Gastrocnemius medialis (tissue), 4 donors: ENCODE results near the gene CAND1. TPM values are rescaled to one million over a fixed set of nuclear protein-coding genes. Genes with fewer than 3 reads are reported as not detected.

Experiments used
- ATAC-seq, 2 donors: fragments of 150-250 bp; one replicate each; pipeline ENCODE4 v1.9.1; 2016
- DNase-seq, 2 donors: peaks; one replicate each; pipeline ENCODE4 v3.0.0-alpha.2; 2019
- H3K27ac ChIP-seq, 4 donors: fragments of 200-600 bp; sonication (generic); 1 replicate in 1 of 4; 2 replicates in 3 of 4; pipeline ENCODE4 v1.5.1; 2016 to 2018; ENCODE audit warnings: mild to moderate bottlenecking in 2 of 4, moderate library complexity in 1 of 4
- H3K27me3 ChIP-seq, 3 donors: fragments of 200-600 bp; sonication (generic) in 2 of 3; 1 replicate in 1 of 3; 2 replicates in 2 of 3; pipeline versions ENCODE4 v1.5.1 to v1.6.0; 2016 to 2019; ENCODE audit warnings: mild to moderate bottlenecking in 1 of 3, moderate library complexity in 1 of 3
- H3K36me3 ChIP-seq, 2 donors: fragments of 200-600 bp; sonication (generic) in 1 of 2; one replicate each; pipeline ENCODE4 v1.5.1; 2017 to 2018
- H3K4me1 ChIP-seq, 2 donors: fragments of 200-600 bp; sonication (generic) in 1 of 2; one replicate each; pipeline ENCODE4 v1.5.1; 2016 to 2017; ENCODE audit warnings: mild to moderate bottlenecking in 2 of 2
- H3K4me3 ChIP-seq, 4 donors: fragments of 200-600 bp; sonication (generic) in 3 of 4; 1 replicate in 1 of 4; 2 replicates in 3 of 4; pipeline ENCODE4 v1.5.1; 2016 to 2019; ENCODE audit warnings: mild to moderate bottlenecking in 2 of 4
- H3K9me3 ChIP-seq, 3 donors: fragments of 200-600 bp; sonication (generic) in 2 of 3; 1 replicate in 1 of 3; 2 replicates in 2 of 3; pipeline ENCODE4 v1.5.1; 2016 to 2019
- CTCF ChIP-seq, 5 experiments: fragments of 450-650 bp in 3 of 5; fragments of 200-600 bp in 2 of 5; sonication (generic) in 2 of 5; IDR thresholded peaks in 4 of 5; conservative IDR thresholded peaks in 1 of 5; 1 replicate in 4 of 5; 2 replicates in 1 of 5; pipeline ENCODE4 v1.5.1; 2016 to 2019; ENCODE audit warnings: antibody characterized with exemption in 5 of 5, mild to moderate bottlenecking in 3 of 5, moderate library complexity in 3 of 5
- POLR2A ChIP-seq, 2 donors: fragments of 450-650 bp; IDR thresholded peaks; one replicate each; pipeline ENCODE4 v1.6.1; 2017; ENCODE audit warnings: antibody characterized with exemption in 2 of 2, mild to moderate bottlenecking in 2 of 2, moderate library complexity in 2 of 2
- in situ Hi-C, 4 donors: fragments of 200-750 bp; cut with MboI; loops; one replicate each; pipeline versions ENCODE4 v1.15.0 to v1.8.0; 2017; ENCODE audit warnings: low sequenced_read_pairs in 4 of 4
- intact Hi-C: fragments of 100-400 bp; cut with DNase I; formaldehyde crosslinking; loops from one replicate; pipeline ENCODE4 v1.15.1; 2023; ENCODE audit warnings: low total_unique reads
- total RNA-seq, 4 donors: library from RNA; depleted of rRNA; stranded (reverse); fragments of >200 nt; gene quantifications; one replicate each; pipeline versions ENCODE4 v1.1.0 to v1.2.3, GENCODE V29; 2016

The CAND1 gene
- total RNA-seq, 4 donors from 2014 or later = 10.5 to 23.0 (median 13.1) TPM

DNA sequence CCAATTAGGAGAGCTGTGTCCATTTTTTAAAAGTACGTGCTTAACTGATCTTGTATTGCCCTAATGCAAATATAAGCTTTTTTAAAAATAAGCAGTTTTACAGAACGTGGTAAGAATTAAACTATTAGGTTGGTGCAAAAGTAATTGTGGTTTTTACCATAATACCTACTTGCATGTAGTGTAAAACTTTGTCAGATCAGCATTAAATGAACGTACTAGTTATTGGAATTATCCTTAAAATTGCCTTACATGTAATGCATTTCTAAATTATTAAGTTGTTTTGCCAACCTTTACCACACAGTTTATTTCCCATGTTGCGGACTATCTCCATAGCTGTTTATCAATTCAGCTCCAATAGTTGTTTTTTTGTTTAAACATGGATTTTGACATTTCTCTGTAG is 10.9 kb downstream of the CAND1 start:
- no peak for TF ChIP-seq CTCF (IDR thresholded peaks at IDR 0.05 in 4 of 5, conservative IDR thresholded peaks at IDR 0.05 in 1 of 5)
- in situ Hi-C loops (no loop called here), intact Hi-C loops (no loop called here)
- Histone ChIP-seq H3K27me3 (no peaks in the 10 kb centered on the region), H3K36me3 (peaks cover 0 to 9% of the 10 kb centered on the region in 2 donors), H3K27ac (no peak overlapping the region), H3K4me3 (no peak overlapping the region), H3K9me3 (no peaks in the 10 kb centered on the region), H3K4me1 (peaks cover 40 to 53% of the 10 kb centered on the region in 2 donors)
- ATAC-seq (no peak), DNase-seq (no peak)

GRCh38 chr12:67280572-67280971 is 11.4 kb downstream of the CAND1 start:
- no peak for TF ChIP-seq CTCF (IDR thresholded peaks at IDR 0.05 in 4 of 5, conservative IDR thresholded peaks at IDR 0.05 in 1 of 5)
- TF ChIP-seq POLR2A (IDR thresholded peaks at IDR 0.05) = no peak
- Histone ChIP-seq H3K27ac (no peak overlapping the region), H3K27me3 (no peaks in the 10 kb centered on the region), H3K36me3 (peaks cover 0 to 9% of the 10 kb centered on the region in 2 donors), H3K4me3 (no peak overlapping the region), H3K9me3 (no peaks in the 10 kb centered on the region), H3K4me1 (peaks cover 35 to 48% of the 10 kb centered on the region in 2 donors)
- DNase-seq = no peak
- in situ Hi-C loops (no loop called here), intact Hi-C loops (no loop called here)
- ATAC-seq = no peak

DNA sequence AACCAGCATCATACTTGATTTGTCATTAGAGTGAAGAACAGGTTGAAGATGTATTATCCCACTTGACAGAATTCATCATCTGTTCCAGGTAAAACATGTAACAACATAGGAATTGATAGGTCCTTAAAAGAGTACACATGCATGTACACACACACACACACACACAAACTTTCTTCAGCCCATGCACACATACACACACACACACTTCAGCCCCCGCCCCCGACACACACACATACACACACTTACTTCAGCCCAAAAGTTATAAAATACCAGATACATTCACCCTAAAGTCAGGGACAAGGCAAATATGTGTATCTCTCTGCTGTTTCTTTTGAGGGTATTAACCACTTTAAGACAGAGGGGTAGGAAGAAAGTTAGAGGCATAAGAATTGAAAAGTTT is 15.4 kb downstream of the CAND1 start:
- TF ChIP-seq POLR2A (IDR thresholded peaks at IDR 0.05) (no peak), CTCF (IDR thresholded peaks at IDR 0.05 in 4 of 5, conservative IDR thresholded peaks at IDR 0.05 in 1 of 5) (no peak)
- DNase-seq (no peak), ATAC-seq (no peak)
- no peaks in the 10 kb centered on the region for H3K9me3 ChIP-seq
- H3K27me3 ChIP-seq = no peaks in the 10 kb centered on the region
- no peak overlapping the region for H3K27ac ChIP-seq
- intact Hi-C loops = no loop called here
- H3K4me3 ChIP-seq = no peak overlapping the region
- in situ Hi-C loops = no loop called here
- H3K36me3 ChIP-seq = peaks cover 0 to 9% of the 10 kb centered on the region in 2 donors
- H3K4me1 ChIP-seq = peaks cover 15 to 24% of the 10 kb centered on the region in 2 donors

- peaks cover 0 to 9% of the 10 kb centered on the region in 2 donors for H3K36me3 ChIP-seq
- no peak for DNase-seq
- H3K4me3 ChIP-seq = no peak overlapping the region
- TF ChIP-seq CTCF (IDR thresholded peaks at IDR 0.05 in 4 of 5, conservative IDR thresholded peaks at IDR 0.05 in 1 of 5) (no peak), POLR2A (IDR thresholded peaks at IDR 0.05) (no peak)
- H3K27me3 ChIP-seq = no peaks in the 10 kb centered on the region
- no peak for ATAC-seq
- intact Hi-C loops = no loop called here
- peaks cover 4 to 8% of the 10 kb centered on the region in 2 donors for H3K4me1 ChIP-seq
- H3K9me3 ChIP-seq = no peaks in the 10 kb centered on the region
- no peak overlapping the region for H3K27ac ChIP-seq
- in situ Hi-C loops = no loop called here
Measured at GRCh38 chr12:67286257-67286656, 17.1 kb downstream of the CAND1 start.

- no peak overlapping the region for H3K4me3 ChIP-seq
- H3K4me1 ChIP-seq = peaks cover 4 to 8% of the 10 kb centered on the region in 2 donors
- ATAC-seq = no peak
- no peaks in the 10 kb centered on the region for H3K9me3 ChIP-seq
- TF ChIP-seq POLR2A (IDR thresholded peaks at IDR 0.05) (no peak), CTCF (IDR thresholded peaks at IDR 0.05 in 4 of 5, conservative IDR thresholded peaks at IDR 0.05 in 1 of 5) (no peak)
- intact Hi-C loops (no loop called here), in situ Hi-C loops (no loop called here)
- H3K27me3 ChIP-seq = no peaks in the 10 kb centered on the region
- H3K27ac ChIP-seq = no peak overlapping the region
- H3K36me3 ChIP-seq = peaks cover 0 to 5% of the 10 kb centered on the region in 2 donors
- DNase-seq = no peak
Measured at GRCh38 chr12:67287311-67287710, 18.2 kb downstream of the CAND1 start.
